Astrocyte (in vitro differentiated cells and primary cell): Measurements from ENCODE around the gene HS3ST1.

ENCODE experiments used
- EZH2 ChIP-seq: IDR thresholded peaks from 2 replicates; pipeline ENCODE4 v1.6.1; 2012; ENCODE audit warnings: mild to moderate bottlenecking, low read length, inconsistent platforms; ENCODE audit not compliant: insufficient read depth
- TF ChIP-seq, protein P1 (sequence below): IDR thresholded peaks from 2 replicates; pipeline ENCODE4 v1.5.1; 2011; ENCODE audit warnings: low read depth, mild to moderate bottlenecking, inconsistent platforms, low read length, moderate library complexity; ENCODE audit not compliant: insufficient read depth

DNA sequence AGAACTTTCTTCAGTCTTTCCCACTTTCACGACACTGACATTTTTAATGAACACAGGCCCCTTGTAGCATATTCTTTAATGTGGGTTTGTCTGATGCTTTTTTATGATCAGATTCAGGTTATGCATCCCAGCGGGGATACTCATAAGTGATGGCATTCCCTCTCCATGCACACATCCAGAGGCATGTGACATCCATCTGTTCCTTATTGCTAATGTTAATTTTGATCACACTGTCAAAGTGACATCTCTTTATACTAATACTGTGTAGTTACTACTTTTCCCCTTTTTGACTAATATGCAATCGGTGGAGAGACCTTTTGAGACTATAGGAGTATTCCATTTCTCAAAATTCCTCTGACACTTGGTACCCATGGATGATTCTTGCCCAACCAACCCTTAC is 43.8 kb upstream of the HS3ST1 start:
- TF ChIP-seq, protein P1, sequence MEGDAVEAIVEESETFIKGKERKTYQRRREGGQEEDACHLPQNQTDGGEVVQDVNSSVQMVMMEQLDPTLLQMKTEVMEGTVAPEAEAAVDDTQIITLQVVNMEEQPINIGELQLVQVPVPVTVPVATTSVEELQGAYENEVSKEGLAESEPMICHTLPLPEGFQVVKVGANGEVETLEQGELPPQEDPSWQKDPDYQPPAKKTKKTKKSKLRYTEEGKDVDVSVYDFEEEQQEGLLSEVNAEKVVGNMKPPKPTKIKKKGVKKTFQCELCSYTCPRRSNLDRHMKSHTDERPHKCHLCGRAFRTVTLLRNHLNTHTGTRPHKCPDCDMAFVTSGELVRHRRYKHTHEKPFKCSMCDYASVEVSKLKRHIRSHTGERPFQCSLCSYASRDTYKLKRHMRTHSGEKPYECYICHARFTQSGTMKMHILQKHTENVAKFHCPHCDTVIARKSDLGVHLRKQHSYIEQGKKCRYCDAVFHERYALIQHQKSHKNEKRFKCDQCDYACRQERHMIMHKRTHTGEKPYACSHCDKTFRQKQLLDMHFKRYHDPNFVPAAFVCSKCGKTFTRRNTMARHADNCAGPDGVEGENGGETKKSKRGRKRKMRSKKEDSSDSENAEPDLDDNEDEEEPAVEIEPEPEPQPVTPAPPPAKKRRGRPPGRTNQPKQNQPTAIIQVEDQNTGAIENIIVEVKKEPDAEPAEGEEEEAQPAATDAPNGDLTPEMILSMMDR = no peak
- TF ChIP-seq EZH2 = no peak
